GM12878 (cell line): Measurements from ENCODE around the gene SETD1B. TPM values are rescaled to one million over a fixed set of nuclear protein-coding genes. Genes with fewer than 3 reads are reported as not detected.
A peak's percentile ranks its signal among the peaks of the same experiment; 100 is the strongest.

Experiments used
- BHLHE40 ChIP-seq, 2 experiments: fragments of 450-650 bp in 1 of 2; IDR thresholded peaks; 2 replicates each; pipeline ENCODE4 v1.6.1; 2011 to 2017; ENCODE audit warnings: low read depth in 2 of 2, borderline replicate concordance in 1 of 2, improper control_type of control experiment in 1 of 2, low read length in 1 of 2, mild to moderate bottlenecking in 1 of 2
- DPF2 ChIP-seq: fragments of 450-650 bp; IDR thresholded peaks from 2 replicates; pipeline ENCODE4 v1.6.1; 2017; ENCODE audit warnings: mild to moderate bottlenecking
- EED ChIP-seq: sonication (generic); IDR thresholded peaks from 2 replicates; pipeline ENCODE4 v1.6.1; 2016; ENCODE audit warnings: antibody characterized with exemption, low read depth
- ELK1 ChIP-seq: IDR thresholded peaks from 2 replicates; pipeline ENCODE4 v1.6.1; 2012; ENCODE audit warnings: low read depth, low read length, improper control_type of control experiment
- FOS ChIP-seq: IDR thresholded peaks from 3 replicates; pipeline ENCODE4 v1.6.1; 2011; ENCODE audit warnings: borderline replicate concordance; ENCODE audit not compliant: insufficient read length; ENCODE audit errors: extremely low read depth
- IRF3 ChIP-seq: fragments of 450-650 bp; IDR thresholded peaks from 2 replicates; pipeline ENCODE4 v1.6.1; 2014; ENCODE audit warnings: mild to moderate bottlenecking
- MYB ChIP-seq: fragments of 150-350 bp; IDR thresholded peaks from 2 replicates; pipeline ENCODE4 v1.6.1; 2014; ENCODE audit warnings: mild to moderate bottlenecking, low read depth, low read length, borderline replicate concordance
- NFXL1 ChIP-seq: fragments of 450-650 bp; IDR thresholded peaks from 2 replicates; pipeline ENCODE4 v1.6.1; 2017; ENCODE audit warnings: antibody characterized with exemption, mild to moderate bottlenecking, borderline replicate concordance
- POLR2A ChIP-seq: IDR thresholded peaks from 2 replicates; pipeline ENCODE4 v1.6.1; 2011; ENCODE audit warnings: low read depth, mild to moderate bottlenecking, low read length
- RBBP5 ChIP-seq: fragments of 200-600 bp; sonication (generic); conservative IDR thresholded peaks from 2 replicates; pipeline ENCODE4 v1.6.1; 2016
- SIN3A ChIP-seq: IDR thresholded peaks from 2 replicates; pipeline ENCODE4 v1.6.1; 2012; ENCODE audit warnings: low read depth, low read length, improper control_type of control experiment
- SMC3 ChIP-seq: IDR thresholded peaks from 2 replicates; pipeline ENCODE4 v1.6.1; 2011; ENCODE audit warnings: low read length, improper control_type of control experiment, borderline replicate concordance
- SREBF1 ChIP-seq: IDR thresholded peaks from 2 replicates; pipeline ENCODE4 v1.6.1; 2012; ENCODE audit warnings: mild to moderate bottlenecking, low read length
- TBL1XR1 ChIP-seq: IDR thresholded peaks from 2 replicates; pipeline ENCODE4 v1.6.1; 2012; ENCODE audit warnings: low read depth, low read length, improper control_type of control experiment
- ZNF687 ChIP-seq: fragments of 450-650 bp; IDR thresholded peaks from 2 replicates; pipeline ENCODE4 v1.6.1; 2017; ENCODE audit warnings: mild to moderate bottlenecking, moderate library complexity
- ZSCAN29 ChIP-seq: fragments of 450-650 bp; IDR thresholded peaks from 2 replicates; pipeline ENCODE4 v1.6.1; 2017; ENCODE audit warnings: mild to moderate bottlenecking, moderate library complexity
- polyA plus RNA-seq, 11 experiments: library from polyadenylated mRNA; depleted of rRNA in 4 of 11; unstranded in 6 of 11; stranded (reverse) in 5 of 11; fragments of >200 nt; fragmentation: Nextera tagmentation in 4 of 11; fragmentation: Illumina TruSeq in 1 of 11; extraction: Ambion mirVana in 4 of 11; extraction: Trizol in 1 of 11; gene quantifications; 1 replicate in 1 of 11; 2 replicates in 10 of 11; pipeline versions ENCODE4 v1.2.1 to v1.2.3, GENCODE V29; 2011 to 2016; ENCODE audit warnings: inconsistent platforms in 2 of 11, missing spikeins in 2 of 11, low read depth in 1 of 11
- total RNA-seq, 4 experiments: library from RNA; depleted of rRNA in 3 of 4; stranded (reverse); fragments of >200 nt in 3 of 4; fragmentation: Illumina TruSeq in 1 of 4; extraction: Trizol in 1 of 4; gene quantifications; 2 replicates each; pipeline versions ENCODE4 v1.2.1 to v1.2.3, GENCODE V29; 2013 to 2021
- TF ChIP-seq, protein P1 (sequence below): fragments of 450-650 bp; IDR thresholded peaks from 2 replicates; pipeline ENCODE4 v1.6.1; 2017; ENCODE audit warnings: mild to moderate bottlenecking, moderate library complexity
- TF ChIP-seq, protein P2 (sequence below): IDR thresholded peaks from 2 replicates; pipeline ENCODE4 v1.6.1; 2012; ENCODE audit warnings: low read depth, low read length, improper control_type of control experiment

SETD1B gene
- total and polyA plus RNA-seq, 10 of the 15 experiments (the other 5 are each of a cell fraction or from before 2014, with no cell fraction given): 0.50 to 17.3 (median 1.6) TPM

- 0 out of 2 replicates have a peak, but pooled peaks have one; percentile 37 for TF ChIP-seq MYB
- peak; percentile 94 for TF ChIP-seq SMC3
- TF ChIP-seq TBL1XR1: no peak
- no peak for TF ChIP-seq RBBP5
- no peak for TF ChIP-seq NFXL1
- no peak for TF ChIP-seq DPF2
- TF ChIP-seq, protein P1, sequence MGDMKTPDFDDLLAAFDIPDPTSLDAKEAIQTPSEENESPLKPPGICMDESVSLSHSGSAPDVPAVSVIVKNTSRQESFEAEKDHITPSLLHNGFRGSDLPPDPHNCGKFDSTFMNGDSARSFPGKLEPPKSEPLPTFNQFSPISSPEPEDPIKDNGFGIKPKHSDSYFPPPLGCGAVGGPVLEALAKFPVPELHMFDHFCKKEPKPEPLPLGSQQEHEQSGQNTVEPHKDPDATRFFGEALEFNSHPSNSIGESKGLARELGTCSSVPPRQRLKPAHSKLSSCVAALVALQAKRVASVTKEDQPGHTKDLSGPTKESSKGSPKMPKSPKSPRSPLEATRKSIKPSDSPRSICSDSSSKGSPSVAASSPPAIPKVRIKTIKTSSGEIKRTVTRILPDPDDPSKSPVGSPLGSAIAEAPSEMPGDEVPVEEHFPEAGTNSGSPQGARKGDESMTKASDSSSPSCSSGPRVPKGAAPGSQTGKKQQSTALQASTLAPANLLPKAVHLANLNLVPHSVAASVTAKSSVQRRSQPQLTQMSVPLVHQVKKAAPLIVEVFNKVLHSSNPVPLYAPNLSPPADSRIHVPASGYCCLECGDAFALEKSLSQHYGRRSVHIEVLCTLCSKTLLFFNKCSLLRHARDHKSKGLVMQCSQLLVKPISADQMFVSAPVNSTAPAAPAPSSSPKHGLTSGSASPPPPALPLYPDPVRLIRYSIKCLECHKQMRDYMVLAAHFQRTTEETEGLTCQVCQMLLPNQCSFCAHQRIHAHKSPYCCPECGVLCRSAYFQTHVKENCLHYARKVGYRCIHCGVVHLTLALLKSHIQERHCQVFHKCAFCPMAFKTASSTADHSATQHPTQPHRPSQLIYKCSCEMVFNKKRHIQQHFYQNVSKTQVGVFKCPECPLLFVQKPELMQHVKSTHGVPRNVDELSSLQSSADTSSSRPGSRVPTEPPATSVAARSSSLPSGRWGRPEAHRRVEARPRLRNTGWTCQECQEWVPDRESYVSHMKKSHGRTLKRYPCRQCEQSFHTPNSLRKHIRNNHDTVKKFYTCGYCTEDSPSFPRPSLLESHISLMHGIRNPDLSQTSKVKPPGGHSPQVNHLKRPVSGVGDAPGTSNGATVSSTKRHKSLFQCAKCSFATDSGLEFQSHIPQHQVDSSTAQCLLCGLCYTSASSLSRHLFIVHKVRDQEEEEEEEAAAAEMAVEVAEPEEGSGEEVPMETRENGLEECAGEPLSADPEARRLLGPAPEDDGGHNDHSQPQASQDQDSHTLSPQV: no peak
- no peak for TF ChIP-seq SREBF1
- TF ChIP-seq EED: 0 out of 2 replicates have a peak, but pooled peaks have one; percentile 47
- no peak for TF ChIP-seq ZSCAN29
- TF ChIP-seq ZNF687: no peak
- peak; percentile 70; the same call in 1 of the 2 replicates for TF ChIP-seq POLR2A
- TF ChIP-seq IRF3: 0 out of 2 replicates have a peak, but pooled peaks have one; percentile 36
- no peak for TF ChIP-seq FOS
- TF ChIP-seq, protein P2, sequence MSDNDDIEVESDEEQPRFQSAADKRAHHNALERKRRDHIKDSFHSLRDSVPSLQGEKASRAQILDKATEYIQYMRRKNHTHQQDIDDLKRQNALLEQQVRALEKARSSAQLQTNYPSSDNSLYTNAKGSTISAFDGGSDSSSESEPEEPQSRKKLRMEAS: no peak
- peak in 1 of 2 experiments; percentile 13; a peak in 1 of 4 replicates for TF ChIP-seq BHLHE40 (IDR thresholded peaks at IDR 0.05; ENCODE audit: borderline replicate concordance in 1 of 2, low read depth in 2 of 2, low read length in 1 of 2)
- no peak for TF ChIP-seq ELK1
- peak; percentile 60; the same call in 1 of the 2 replicates for TF ChIP-seq SIN3A
Observed at GRCh38 chr12:121795034-121795968, 8.5 kb upstream of the SETD1B start (continued).
